ENCODE data around the gene TMEM196. TPM values are rescaled to one million over a fixed set of nuclear protein-coding genes. Genes with fewer than 3 reads are reported as not detected.

The TMEM196 gene
- polyA plus RNA-seq, 3 donors, result not detected

DNA sequence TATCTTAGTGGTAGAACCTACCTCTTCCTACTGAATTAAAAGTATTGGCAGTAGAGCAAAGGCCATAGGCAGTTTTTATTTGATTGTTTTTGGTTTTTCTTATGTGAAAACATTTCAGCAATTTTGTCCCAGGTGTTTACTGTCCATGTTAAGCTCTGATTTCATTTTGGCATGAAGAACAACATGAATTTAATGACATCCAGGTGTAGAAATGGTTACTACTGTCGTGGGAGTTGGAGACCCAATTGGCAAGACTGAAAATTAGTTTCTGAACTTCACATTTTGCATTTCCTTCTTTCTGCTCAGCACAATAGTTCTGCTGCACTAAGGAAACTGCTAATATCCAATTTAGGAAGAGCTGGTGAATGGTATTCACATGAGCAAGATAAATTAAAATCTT lies 38.0 kb upstream of the TMEM196 start:
- Mint-ChIP-seq H3K27ac (no peak overlapping the region), H3K27me3 (ENCODE audit: low read depth in 3 of 3) (peaks cover 0 to 1% (median 0%) of the 10 kb centered on the region in 3 donors), H3K4me1 (no peaks in the 10 kb centered on the region), H3K9me3 (peaks cover 0 to 3% (median 0%) of the 10 kb centered on the region in 7 donors), H3K4me3 (no peak overlapping the region), H3K36me3 (no peaks in the 10 kb centered on the region)
- no peak overlapping the region for H3K27ac ChIP-seq (ENCODE audit: low read depth in 1 of 2, low read length in 2 of 2)
- TF ChIP-seq, protein P1, sequence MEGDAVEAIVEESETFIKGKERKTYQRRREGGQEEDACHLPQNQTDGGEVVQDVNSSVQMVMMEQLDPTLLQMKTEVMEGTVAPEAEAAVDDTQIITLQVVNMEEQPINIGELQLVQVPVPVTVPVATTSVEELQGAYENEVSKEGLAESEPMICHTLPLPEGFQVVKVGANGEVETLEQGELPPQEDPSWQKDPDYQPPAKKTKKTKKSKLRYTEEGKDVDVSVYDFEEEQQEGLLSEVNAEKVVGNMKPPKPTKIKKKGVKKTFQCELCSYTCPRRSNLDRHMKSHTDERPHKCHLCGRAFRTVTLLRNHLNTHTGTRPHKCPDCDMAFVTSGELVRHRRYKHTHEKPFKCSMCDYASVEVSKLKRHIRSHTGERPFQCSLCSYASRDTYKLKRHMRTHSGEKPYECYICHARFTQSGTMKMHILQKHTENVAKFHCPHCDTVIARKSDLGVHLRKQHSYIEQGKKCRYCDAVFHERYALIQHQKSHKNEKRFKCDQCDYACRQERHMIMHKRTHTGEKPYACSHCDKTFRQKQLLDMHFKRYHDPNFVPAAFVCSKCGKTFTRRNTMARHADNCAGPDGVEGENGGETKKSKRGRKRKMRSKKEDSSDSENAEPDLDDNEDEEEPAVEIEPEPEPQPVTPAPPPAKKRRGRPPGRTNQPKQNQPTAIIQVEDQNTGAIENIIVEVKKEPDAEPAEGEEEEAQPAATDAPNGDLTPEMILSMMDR (IDR thresholded peaks at IDR 0.05), result no peak
- WGBS (ENCODE audit: insufficient coverage), result no CpG with 5 or more reads among the region's 1 CpG
- H3K79me2 ChIP-seq (ENCODE audit: insufficient read depth, low read length), result no peaks in the 10 kb centered on the region
- no peak overlapping the region for H3K9ac ChIP-seq (ENCODE audit: insufficient read depth, low read length, poor library complexity, severe bottlenecking)
- DNase-seq, result no peak
- H2AFZ ChIP-seq (ENCODE audit: insufficient read depth, low read depth, low read length, poor library complexity, severe bottlenecking), result no peak overlapping the region
- intact Hi-C loops (cut with micrococcal nuclease), result no loop called here
- H3K4me3 ChIP-seq (replicated peaks in 1 of 3; ENCODE audit: low read depth in 2 of 3, low read length in 3 of 3), result no peak overlapping the region
- no peaks in the 10 kb centered on the region for H3K4me1 ChIP-seq (ENCODE audit: control insufficient read depth in 1 of 2, insufficient read depth in 2 of 2, low read length in 2 of 2)
- H4K20me1 ChIP-seq (ENCODE audit: insufficient read depth, low read length), result no peaks in the 10 kb centered on the region
- H3K4me2 ChIP-seq (replicated peaks; ENCODE audit: extremely low read depth, low read length, poor library complexity, severe bottlenecking), result no peak overlapping the region
- H3K27me3 ChIP-seq (ENCODE audit: control insufficient read depth in 2 of 2, insufficient read depth in 2 of 2, low read length in 2 of 2), result no peaks in the 10 kb centered on the region
- no peaks in the 10 kb centered on the region for H3K36me3 ChIP-seq (replicated peaks in 1 of 2; ENCODE audit: control insufficient read depth in 1 of 2, insufficient read depth in 2 of 2, low read length in 2 of 2)
- H3K9me3 ChIP-seq (replicated peaks in 1 of 2; ENCODE audit: control insufficient read depth in 1 of 2, insufficient read depth in 1 of 2, low read length in 2 of 2), result no peaks in the 10 kb centered on the region

DNA sequence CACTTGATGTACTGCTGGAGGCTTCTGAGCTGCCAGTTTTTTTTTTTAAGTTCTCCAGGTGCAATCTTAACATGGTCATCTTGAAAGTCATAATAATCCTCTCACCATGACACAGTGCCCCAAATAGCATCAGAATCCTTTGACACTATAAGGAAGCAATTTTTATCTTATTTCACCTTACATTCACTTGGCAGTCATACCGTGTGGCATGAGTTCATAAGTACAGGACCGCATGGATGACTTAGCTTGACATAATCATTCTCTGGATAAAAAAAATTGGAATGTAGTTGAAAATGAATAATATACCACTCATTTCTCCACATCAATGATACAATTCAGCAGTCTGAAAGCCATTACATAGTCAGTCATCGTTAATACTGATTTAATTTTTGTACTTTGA lies 25.6 kb upstream of the TMEM196 start:
- TF ChIP-seq, protein P1 (IDR thresholded peaks at IDR 0.05), result no peak
- Mint-ChIP-seq H3K36me3 (no peaks in the 10 kb centered on the region), H3K4me1 (no peaks in the 10 kb centered on the region), H3K4me3 (no peak overlapping the region), H3K9me3 (peaks cover 0 to 3% (median 0%) of the 10 kb centered on the region in 7 donors), H3K27me3 (ENCODE audit: low read depth in 3 of 3) (no peaks in the 10 kb centered on the region), H3K27ac (no peak overlapping the region)
- no peak overlapping the region for H3K27ac ChIP-seq (ENCODE audit: low read depth in 1 of 2, low read length in 2 of 2)
- H3K27me3 ChIP-seq (ENCODE audit: control insufficient read depth in 2 of 2, insufficient read depth in 2 of 2, low read length in 2 of 2), result no peaks in the 10 kb centered on the region
- no peaks in the 10 kb centered on the region for H3K36me3 ChIP-seq (replicated peaks in 1 of 2; ENCODE audit: control insufficient read depth in 1 of 2, insufficient read depth in 2 of 2, low read length in 2 of 2)
- no peak overlapping the region for H2AFZ ChIP-seq (ENCODE audit: insufficient read depth, low read depth, low read length, poor library complexity, severe bottlenecking)
- no peak for DNase-seq
- intact Hi-C loops (cut with micrococcal nuclease), result no loop called here
- no peak overlapping the region for H3K9ac ChIP-seq (ENCODE audit: insufficient read depth, low read length, poor library complexity, severe bottlenecking)
- H3K79me2 ChIP-seq (ENCODE audit: insufficient read depth, low read length), result no peaks in the 10 kb centered on the region
- no peaks in the 10 kb centered on the region for H4K20me1 ChIP-seq (ENCODE audit: insufficient read depth, low read length)
- H3K4me3 ChIP-seq (replicated peaks in 1 of 3; ENCODE audit: low read depth in 2 of 3, low read length in 3 of 3), result no peak overlapping the region
- no peak overlapping the region for H3K4me2 ChIP-seq (replicated peaks; ENCODE audit: extremely low read depth, low read length, poor library complexity, severe bottlenecking)
- no peaks in the 10 kb centered on the region for H3K9me3 ChIP-seq (replicated peaks in 1 of 2; ENCODE audit: control insufficient read depth in 1 of 2, insufficient read depth in 1 of 2, low read length in 2 of 2)
- H3K4me1 ChIP-seq (ENCODE audit: control insufficient read depth in 1 of 2, insufficient read depth in 2 of 2, low read length in 2 of 2), result no peaks in the 10 kb centered on the region
- no CpG with 5 or more reads among the region's 3 CpGs for WGBS (ENCODE audit: insufficient coverage)

All from CD14-positive monocyte (primary cell).